Measurements from ENCODE around the gene ZMYND19.

DNA sequence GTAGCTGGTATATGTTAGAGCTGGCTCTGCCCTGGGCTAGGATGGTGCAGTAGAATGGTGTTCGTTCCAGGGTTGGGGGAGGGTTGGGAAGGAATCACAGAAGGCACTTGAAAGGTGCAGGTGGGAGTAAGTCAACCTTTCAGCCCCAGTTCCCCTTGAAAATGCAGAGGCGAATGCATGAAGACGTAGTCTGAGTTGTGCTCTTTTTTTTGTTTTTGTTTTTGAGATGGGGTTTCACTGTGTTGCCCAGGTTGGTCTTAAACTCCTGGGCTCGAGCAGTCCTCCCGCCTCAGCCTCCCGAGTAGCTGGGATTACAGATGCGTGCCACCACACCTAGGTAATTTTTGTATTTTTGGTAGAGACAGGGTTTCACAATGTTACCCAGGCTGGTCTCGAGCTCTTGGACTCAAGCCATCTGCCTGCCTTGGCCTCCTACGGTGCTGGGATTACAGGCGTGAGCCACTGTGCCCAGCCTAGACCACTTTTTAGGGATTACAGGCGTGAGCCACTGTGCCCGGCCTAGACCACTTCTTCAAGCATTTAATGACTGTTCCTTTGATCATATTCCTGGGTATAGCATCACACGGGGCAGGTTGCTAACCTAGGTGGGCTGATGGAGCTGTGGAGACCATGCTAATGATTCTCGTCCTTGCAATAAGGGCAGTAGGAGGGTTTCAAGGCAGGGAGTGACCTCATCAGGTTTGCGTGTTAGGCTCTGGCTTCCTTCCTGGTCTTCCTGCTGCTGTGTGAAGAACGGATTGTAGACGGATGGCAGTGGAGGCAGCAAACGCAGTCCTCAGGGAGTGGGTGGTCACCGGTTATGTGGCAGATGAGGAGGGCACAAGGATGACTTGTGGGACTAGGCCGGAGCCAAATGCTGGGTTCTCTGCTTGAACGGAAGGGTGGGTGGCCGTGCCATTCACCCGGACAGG, 42.2 kb upstream of the ZMYND19 start:
- TF ChIP-seq POLR2A (IDR thresholded peaks at IDR 0.05) (no peak), POLR2AphosphoS5 (IDR thresholded peaks at IDR 0.05; ENCODE audit: insufficient read depth in 1 of 2, low read depth in 1 of 2) (no peak)
- TF ChIP-seq, protein P1, sequence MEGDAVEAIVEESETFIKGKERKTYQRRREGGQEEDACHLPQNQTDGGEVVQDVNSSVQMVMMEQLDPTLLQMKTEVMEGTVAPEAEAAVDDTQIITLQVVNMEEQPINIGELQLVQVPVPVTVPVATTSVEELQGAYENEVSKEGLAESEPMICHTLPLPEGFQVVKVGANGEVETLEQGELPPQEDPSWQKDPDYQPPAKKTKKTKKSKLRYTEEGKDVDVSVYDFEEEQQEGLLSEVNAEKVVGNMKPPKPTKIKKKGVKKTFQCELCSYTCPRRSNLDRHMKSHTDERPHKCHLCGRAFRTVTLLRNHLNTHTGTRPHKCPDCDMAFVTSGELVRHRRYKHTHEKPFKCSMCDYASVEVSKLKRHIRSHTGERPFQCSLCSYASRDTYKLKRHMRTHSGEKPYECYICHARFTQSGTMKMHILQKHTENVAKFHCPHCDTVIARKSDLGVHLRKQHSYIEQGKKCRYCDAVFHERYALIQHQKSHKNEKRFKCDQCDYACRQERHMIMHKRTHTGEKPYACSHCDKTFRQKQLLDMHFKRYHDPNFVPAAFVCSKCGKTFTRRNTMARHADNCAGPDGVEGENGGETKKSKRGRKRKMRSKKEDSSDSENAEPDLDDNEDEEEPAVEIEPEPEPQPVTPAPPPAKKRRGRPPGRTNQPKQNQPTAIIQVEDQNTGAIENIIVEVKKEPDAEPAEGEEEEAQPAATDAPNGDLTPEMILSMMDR (IDR thresholded peaks at IDR 0.05) = no peak
